Epithelial cell of proximal tubule (primary cell): Measurements from ENCODE around the gene DNAAF8. TPM values are rescaled to one million over a fixed set of nuclear protein-coding genes. Genes with fewer than 3 reads are reported as not detected.
A peak's percentile ranks its signal among the peaks of the same experiment; 100 is the strongest.

Experiments
- DNase-seq: peaks from one replicate; pipeline ENCODE4 v3.0.0-alpha.2; 2011; ENCODE audit warnings: low read depth
- H3K4me3 ChIP-seq: 2 replicates; pipeline ENCODE4 v1.5.1; 2011; ENCODE audit warnings: low read depth, mild to moderate bottlenecking, low read length
- total RNA-seq: library from RNA; depleted of rRNA; stranded (reverse); fragments of >200 nt; gene quantifications from 2 replicates; pipeline ENCODE4 v1.2.3, GENCODE V29; 2015
- TF ChIP-seq, protein P1 (sequence below): conservative IDR thresholded peaks from 2 replicates; pipeline ENCODE4 v1.5.1; 2012; ENCODE audit warnings: low read depth, mild to moderate bottlenecking, low read length

DNAAF8 gene
- total RNA-seq, 1 donor from 2014 or later = not detected

DNA sequence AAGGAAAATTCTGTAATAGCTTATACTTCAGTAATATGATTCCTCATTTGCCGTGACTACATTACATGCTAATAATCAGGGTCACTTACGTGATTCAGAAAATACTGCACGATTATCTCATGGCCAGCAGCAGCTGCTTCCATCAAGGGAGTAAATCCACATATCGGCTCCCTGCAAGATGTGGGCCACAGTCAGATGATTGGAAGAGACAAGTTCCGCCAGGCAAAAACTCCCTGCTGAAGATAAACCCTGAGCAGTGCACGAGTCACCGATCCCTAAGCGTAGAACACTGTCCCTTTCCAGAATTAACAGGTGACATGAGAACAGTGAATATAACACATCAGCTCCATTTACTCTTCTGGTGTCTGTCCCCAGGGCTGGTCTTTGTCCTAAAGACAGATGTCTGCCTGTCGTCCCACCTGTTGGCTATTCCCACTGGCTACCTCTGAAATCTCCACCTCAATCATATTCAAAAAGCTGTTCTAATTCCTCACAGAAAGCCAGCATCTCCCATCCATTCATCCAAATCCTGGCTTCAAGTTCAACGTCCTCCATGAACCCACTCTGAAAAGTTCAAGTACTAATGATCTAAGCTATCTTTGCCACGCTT is 9.6 kb upstream of the DNAAF8 start:
- TF ChIP-seq, protein P1, sequence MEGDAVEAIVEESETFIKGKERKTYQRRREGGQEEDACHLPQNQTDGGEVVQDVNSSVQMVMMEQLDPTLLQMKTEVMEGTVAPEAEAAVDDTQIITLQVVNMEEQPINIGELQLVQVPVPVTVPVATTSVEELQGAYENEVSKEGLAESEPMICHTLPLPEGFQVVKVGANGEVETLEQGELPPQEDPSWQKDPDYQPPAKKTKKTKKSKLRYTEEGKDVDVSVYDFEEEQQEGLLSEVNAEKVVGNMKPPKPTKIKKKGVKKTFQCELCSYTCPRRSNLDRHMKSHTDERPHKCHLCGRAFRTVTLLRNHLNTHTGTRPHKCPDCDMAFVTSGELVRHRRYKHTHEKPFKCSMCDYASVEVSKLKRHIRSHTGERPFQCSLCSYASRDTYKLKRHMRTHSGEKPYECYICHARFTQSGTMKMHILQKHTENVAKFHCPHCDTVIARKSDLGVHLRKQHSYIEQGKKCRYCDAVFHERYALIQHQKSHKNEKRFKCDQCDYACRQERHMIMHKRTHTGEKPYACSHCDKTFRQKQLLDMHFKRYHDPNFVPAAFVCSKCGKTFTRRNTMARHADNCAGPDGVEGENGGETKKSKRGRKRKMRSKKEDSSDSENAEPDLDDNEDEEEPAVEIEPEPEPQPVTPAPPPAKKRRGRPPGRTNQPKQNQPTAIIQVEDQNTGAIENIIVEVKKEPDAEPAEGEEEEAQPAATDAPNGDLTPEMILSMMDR = no peak
- DNase-seq = no peak
- no peak overlapping the region for H3K4me3 ChIP-seq

DNA sequence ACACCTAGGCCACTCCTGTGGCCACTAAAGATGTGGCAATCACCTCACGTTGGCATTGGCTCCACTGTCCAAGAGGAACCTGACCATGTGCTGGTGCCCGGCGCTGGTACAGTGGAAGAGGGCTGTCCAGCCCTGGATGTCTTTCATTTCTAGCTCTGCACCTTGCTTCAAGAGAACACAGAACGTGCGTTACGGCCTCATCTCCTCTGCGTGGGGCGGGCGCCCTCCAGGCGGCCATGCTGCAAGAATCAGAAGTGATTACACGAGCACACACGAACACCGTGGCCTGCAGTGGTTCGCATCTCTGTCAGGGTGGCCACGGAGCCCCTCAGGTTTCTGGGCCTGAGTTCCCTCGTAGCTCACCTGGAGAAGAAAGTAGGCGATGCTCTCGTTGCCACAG is 7.7 kb upstream of the DNAAF8 start:
- no peak for DNase-seq
- no peak overlapping the region for H3K4me3 ChIP-seq
- TF ChIP-seq, protein P1 = no peak

DNA sequence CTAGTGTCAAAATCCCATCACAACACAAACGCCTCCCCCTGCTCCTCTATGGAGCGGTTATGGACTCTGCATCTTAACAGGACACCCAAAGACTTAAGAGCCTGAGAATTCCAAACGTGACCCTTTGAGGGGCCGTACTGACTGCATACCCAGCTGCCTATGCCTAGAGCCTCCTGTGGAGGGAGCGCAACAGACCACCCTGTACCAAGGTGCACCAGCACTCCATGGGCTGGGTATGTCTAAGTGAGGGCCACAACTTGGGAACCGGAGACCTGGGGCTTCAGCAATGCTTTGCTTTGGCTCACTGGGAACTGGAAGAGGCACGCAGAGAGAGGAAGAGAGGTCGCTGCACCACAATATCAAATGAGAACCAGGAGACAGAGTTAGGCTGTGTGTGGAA is 5.7 kb upstream of the DNAAF8 start:
- TF ChIP-seq, protein P1 = no peak
- H3K4me3 ChIP-seq = no peak overlapping the region
- no peak for DNase-seq

DNA sequence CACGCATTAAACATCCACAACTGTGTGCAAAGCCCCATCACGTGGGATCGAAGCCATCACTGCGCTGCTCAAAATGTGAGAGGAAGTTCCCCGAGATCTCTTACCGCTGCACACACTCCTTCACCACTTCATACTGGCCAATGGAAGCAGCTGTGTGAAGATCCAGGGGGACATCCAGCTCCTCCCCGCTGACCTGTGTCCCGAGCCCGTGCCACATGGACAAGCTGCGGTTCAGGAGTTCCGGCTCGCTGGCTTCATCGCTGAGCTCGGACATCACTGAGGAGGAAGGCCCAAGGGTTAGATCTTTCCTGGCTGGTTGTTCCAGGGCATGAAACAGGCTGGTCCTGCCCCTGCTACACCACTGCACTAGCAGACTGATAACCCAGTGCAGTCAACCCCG is 4.5 kb upstream of the DNAAF8 start:
- DNase-seq = no peak
- H3K4me3 ChIP-seq = no peak overlapping the region
- TF ChIP-seq, protein P1 = no peak

DNA sequence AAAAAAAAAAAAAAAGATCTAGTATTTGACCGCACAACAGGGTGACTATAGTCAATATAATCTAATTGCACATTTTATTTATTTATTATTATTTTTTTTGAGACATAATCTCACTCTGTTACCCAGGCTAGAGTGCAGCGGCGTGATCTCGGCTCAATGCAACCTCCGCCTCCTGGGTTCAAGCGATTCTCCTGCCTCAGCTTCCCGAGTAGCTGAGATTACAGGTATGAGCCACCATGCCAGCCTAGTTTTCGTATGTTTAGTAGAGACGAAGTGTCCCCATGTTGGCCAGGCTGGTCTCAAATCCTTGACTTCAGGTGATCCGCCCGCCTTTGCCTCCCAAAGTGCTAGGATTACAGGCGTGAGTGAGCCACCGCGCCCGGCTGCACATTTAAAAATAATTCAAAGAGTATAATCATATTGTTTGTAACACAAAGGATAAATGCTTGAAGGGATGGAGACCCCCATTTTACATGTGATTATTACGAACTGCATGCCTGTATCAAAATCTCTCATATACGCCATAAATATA is 1.1 kb upstream of the DNAAF8 start:
- TF ChIP-seq, protein P1 = no peak
- peak overlapping the region; percentile 100 for H3K4me3 ChIP-seq
- DNase-seq = no peak

DNA sequence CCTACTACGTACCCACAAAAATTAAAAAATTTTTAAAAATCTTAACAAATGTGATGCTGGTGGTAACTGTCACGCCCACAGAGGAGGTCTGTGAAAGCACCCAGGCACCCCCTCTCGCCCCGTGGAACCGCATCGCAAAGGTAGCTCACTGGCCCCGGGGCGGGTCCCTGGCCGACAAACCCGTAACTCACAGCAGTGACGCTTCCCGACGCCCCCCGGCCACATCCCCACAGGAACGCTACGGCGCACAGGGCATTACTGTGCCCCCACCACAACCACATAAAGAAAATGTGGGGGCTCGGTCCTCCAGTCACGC is 632 bp upstream of the DNAAF8 start:
- TF ChIP-seq, protein P1 = no peak
- DNase-seq = no peak
- H3K4me3 ChIP-seq = peak overlapping the region; percentile 100
